NCI-H748 treated with DMSO at 0.1 percent for 48 hours (cell line): ENCODE measurements around the gene TBATA.

ENCODE experiments used
- DNase-seq: peaks from one replicate; lab custom pipeline; 2025; lab: John Stamatoyannopoulos, UW

The TBATA gene

DNA sequence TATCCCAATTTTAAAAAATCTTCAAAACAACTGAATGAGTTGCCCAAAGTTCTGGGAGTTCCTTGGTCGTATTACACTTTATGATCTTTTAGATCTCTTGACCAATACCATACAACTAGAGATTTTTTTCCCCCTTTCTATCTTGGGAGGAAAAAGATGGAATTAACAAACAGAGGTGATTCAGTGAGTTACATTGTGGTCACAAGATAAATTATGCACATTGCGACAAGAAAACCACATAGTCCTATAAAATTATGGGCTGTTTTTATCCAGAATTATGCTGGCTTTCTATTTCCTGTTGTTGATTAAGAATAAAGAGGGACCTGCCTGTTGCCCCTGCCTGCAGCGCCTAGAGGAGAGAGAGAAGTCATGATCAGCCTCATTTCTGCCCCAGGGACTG, 22.4 kb upstream of the TBATA start:
- no peak for DNase-seq

DNA sequence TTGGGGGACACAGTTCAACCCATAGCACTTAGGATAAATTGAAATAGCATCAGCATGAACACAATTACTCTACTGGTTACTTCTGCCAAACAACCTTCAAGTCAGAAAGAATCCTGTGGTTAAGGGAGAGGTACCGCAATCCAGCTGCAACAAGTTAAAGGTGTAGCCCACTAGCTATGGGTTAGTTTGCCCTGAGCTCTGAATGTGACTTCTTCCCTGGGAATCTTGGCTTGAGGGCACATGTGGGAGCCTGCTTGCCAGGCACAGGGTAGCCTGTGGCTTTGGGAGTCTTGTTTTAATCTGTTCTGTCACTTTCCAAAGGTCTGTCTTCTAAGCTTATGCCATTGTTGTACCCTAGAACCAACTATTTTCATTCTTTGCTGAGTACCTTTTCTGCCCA, 21.7 kb upstream of the TBATA start:
- DNase-seq: no peak

DNA sequence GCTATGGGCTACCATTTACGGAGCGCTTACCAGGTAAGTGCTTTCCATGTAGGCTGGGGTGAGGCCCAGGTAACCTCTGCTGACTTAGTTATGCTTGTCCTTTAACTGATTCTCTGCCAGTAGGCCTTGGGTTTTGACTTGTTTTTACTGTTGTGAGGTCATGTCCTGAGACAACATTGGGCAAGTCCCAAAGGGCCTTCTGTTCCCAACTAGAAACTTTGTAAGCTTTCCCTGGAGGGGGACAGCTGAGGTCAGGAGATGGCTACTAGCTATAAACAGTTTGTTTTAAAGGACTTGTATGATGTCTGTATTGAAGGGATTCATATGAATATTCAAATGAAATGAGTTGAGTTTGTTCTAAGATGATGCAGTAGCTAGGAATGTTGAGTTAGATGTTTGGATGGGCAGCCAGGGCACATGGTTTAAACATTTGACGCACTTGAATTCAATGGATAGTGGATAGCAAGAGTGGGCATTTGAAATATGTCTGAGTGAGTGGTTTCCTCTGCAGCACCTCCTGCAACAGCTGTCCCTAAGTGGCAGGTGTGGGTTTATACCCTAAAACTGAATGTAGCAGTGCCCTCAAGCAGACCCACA, 20.5 kb upstream of the TBATA start:
- DNase-seq: no peak

DNA sequence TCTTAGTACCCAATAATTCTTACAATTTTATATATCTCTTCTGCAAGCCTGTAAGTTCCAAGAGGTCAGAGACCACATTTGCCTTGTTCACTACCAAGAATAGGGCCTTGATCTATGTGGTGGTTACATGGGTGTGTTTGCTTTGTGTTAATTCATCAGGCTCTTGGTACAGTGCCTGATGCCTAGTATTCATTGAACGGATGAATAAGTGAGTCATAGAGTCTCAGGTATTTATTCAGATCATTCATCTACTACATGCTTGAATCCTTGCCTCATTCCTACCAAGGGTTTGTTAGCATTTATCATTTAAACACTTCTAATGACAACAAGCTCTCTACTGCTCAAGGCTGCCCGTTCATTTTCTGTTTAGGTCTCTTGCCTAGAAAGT, 19.2 kb upstream of the TBATA start:
- no peak for DNase-seq

DNA sequence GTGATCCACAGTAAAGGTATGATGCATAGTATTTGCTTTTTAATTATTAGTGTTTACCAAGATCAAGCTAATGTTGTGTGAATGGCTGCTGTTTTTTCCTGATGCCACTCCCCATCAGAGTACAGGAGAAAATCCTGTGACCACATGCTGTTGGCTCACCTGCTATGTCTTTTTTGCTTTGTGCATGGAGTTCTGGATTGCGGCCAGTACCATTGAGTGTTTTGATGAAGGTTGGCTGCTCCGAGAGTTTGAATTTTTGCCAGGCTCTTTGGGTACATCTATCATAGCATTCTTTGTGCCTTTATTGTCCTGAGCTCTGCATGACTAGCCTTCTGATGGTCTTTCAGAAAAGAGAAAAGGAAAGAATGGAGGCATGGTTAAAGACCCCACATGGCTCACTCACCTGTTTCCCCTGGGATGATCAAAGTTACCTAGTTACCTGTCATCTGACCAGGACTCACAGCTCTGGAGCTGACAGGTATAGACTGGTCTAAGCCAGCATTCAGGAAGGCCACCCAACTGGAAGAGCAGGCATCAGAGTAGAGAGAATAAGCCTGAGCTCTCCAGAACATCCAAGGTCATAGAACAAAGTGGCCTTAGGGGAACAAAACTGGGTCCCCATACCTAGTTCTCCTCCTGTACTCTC, 18.7 kb upstream of the TBATA start:
- peak; percentile 77 for DNase-seq

DNA sequence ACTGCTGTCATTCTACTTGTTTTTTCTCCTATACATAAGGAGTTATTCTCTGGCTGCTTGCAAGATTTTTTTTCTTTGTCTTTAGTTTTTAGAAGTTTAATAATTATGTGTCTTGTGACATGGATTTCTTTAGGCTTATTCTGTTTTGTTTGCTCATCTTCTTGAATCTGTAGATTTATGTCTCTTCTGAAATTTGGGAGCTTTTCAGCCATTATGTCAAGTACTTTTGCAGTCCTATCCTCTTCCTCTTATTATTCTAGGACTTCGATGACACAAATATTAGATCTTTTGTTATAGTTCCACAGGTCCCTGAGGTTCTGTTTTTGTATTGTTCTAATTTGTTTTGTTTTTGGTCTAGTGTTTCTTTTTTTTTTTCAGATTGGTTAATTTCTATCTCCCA, 16.7 kb upstream of the TBATA start:
- DNase-seq: no peak

DNA sequence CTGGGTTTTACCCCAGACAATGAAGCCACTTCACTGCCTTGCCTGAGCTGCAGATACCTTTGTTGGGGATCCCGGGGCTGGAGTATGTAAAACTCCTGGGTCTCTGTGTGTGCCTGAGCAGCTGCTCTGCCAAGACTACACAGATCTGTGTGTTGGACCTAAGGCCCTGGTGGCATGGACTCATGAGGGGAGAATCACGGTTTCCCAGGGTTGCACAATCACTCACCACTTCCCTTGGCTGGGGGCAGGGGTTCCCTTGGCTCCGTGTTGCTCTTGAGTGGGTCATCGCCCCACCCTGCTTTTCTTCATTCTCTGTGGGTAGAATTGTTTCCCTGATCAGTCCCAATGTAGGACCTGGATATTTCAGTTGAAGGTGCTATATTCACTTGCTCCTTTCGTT, 13.9 kb upstream of the TBATA start:
- DNase-seq: no peak

DNA sequence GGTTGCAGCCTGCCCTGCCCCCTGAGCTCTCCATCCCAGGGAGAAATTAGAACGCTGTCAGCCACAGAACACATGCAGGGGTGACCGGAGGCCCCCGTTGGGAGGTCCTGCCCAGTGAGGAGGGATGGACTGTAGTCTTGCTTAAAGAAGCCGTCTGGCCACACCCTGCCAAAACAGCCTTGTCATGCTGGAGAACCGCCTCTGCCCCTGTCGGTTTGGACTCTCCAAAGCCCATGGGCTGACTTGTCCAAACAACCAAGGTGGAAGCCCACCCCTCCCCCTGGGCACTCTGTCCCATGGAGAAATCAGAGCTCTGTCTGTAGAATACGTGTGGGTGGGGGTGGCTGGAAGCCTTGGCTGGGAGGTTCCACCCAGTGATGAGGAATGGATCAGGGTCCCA, 12.7 kb upstream of the TBATA start:
- DNase-seq: no peak

DNA sequence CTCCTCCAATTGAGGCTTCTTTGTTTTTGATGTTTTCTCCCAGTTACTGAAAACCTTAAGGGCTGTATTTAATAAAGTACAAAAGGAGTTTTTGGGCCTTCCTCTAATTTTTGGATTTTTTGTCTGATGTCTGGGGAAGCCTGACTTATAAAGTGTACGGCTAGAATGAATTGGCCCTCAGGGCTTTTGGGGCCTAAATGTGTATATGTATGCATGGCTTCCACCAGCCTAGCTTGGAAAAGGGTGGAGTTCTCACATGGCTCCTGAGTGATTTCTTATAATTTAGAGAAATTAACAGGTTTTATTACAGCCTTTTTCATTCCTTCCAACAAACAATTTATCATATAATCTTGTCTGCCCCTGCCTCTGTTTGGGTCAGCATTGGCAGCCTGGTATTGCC, 10.4 kb upstream of the TBATA start:
- DNase-seq: no peak

DNA sequence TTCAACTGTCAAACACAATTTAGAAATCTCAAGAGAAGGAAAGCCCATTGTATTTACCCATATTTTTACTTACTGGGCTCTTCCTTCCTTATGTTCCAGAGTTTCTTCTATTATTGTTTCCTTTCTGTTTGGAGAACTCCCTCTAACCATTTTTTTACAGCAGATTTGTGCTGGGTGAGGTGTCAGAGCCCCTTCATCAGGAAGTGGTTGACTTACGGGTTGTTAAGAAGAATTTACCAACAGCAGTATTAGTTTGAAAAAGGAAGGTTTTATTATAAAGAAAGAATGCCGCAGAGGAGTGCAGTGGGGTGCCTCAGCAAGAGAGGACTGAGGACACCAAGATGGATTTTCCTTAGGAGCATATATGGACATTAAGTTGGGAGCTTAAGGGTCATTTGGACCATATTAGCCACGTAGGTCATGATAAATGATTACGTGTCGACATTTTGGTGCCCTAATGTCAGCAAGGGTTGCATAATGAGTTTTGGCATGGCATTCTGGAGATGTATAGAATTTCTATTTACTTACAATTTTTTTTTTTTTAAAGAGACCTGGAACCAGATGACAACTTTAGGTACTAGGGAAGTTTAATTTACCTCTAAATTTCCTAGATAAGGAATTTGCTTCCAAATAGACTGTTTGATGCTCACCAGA, 6.3 kb upstream of the TBATA start:
- no peak for DNase-seq

DNA sequence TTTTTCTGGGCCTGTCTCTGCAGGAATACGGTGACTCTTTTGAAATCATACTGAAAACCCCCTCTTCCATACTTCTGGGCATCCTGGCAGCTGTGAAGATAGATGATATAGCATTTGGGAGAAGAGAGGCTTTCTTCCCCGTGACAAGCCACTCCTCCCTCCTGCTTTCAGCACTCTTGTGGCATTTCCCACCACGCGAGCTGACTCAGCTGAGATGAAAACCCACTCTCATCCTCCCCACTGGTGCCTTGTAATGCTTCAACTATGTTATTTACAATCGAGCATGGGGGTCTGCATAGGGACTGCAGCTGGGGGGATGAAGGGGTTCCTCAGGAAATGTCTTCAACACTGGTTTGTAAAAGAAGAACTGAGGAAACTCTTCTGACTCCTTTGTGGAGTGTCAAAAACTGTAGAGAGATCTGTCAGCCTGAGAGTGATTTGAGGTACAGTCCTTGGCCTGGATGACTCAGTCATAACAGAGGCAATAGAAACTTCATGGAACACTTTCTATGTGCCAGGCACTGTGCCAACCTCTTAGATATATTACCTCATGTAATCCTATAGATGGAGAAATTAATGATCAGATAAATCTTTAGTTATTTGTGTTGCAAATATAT, 1.7 kb upstream of the TBATA start:
- no peak for DNase-seq

DNA sequence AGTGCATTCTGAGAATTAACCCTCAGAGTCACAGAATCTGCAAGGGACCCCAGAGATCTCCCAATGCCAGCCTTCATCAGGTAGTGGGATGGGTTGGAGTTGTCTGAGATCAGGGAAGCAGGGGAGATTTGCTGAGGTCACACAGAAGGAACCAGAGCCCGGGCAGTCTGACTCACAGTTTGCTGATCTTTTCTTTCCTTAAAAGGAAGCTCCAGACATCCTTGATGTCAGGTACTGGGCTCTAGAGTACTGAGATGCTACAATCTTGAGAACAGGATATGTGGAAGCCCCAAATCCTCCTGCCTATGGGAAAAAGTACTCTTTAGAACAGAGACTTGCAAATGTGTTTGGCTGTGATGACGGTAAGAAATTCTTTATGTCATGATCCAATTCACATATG, 706 bp downstream of the TBATA start:
- DNase-seq: no peak

DNA sequence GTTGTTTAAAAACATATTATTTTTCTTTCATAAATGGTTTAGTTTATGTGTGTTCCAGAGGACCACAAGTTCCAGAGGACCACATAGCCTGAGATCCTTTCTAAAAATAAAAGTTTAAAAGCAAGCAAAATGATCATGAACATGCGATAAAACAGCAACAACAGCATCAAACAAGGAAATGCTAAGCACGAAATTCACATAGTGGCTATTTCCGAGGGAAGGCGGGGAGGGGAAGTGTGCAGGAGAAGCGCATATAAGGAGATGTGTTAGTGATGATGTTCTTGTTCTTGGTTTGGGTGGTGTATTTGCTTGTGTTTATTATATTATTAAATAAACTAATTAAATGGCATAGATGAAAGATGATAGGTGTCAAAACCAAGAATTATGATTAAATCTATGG, 1.2 kb downstream of the TBATA start:
- DNase-seq: no peak

DNA sequence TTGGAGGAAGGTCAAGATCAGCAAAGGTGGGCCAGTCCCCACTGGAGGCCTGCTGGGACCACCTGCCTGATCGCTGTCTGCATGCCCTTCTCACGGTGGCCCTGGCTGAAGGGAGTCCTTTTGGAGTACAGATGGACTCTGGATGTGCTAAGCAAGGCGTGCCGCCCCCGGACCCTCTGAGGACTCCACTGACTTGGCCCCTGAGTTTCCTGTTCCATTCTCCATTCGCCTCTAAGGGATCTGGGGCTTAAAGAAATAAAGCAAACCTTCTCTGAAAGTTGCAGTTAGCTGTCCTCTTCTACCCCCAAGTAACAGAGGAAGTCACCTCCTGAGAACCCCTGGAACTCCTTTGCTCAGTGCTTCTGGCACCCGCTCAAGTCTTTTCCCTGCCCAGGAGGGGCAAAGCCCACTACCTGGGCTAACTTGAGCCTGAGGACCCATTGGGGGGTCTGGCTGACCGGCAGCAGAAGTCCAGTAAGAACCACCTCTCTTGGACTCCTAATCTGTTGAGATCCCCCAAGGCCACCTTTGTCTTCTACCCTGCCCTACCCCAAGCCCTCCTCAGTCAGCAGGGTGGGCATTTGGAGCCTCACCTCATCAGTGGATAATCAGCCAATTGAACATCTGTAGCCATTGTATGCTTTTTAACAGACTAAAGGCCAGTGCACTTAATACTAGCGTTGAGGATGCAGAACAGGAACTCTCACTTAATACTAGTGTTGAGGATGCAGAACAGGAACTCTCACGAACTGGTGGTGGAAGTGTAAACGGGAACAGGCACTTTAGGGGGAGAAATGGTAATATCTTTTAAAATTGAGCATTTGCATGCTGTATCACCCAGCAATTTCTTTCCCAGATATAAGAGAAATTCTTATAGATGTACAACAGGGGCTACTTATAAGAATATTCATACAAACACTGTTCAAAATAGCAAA, 2.2 kb downstream of the TBATA start:
- no peak for DNase-seq

DNA sequence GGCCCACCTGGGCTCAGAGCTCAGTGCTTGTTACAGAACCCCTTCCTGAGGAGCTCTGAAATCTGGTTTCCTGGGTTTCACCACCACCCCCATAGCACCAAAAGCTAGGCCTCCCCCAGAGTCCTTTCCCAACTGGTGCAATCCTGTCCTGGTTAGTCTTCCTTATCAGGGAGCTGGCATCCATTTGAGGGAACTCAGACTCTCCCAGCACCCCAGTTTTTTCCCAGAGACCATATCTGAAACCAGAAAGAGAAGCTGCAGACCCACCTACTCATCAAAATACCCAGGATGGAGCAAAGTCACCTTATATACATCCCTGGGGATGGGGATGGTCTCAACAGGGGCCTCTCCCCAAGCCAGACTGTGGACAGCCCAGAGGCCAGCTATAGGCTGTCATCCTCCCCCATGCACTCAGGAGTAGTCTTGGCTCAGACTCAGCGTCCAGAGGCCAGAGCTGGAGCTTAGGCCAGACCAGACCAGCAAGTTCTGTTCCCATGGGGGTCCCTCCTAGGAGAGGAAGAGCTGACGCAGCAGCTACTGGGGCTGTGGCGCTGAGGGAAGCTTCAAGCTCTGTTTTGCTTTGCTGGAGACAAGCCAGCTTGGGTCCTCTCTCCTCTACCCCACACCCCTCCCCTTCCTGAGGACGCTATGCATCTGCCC, 3.0 kb downstream of the TBATA start:
- no peak for DNase-seq

DNA sequence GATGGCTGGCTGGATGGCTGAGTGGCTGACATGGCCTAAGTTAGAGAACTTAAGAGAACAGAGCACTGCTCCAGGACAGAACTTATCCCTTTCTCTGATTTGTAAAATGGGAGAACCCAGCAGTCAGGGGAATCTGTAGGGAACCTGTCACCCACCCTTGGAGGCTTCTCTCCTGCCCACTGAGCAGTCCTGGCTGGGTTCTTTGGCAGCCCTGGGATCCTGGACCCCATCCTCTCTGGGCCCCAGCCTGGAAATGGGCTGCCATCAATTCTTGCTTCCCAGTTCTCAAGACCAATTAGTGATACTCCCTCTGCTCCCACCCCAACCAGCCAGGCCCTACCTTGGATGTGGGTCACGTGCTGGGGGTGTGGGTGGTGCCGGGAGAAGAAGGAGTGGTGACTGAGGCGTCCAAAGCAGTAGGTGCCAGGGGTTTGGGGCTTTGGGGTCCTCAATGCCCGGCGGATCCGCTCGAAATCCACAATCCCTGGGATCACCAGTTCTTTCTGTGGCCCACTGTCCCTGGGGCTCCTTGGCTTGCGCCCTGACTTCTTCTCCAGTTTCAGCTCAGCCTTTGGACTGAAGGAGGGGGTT, 3.6 kb downstream of the TBATA start:
- DNase-seq: no peak

DNA sequence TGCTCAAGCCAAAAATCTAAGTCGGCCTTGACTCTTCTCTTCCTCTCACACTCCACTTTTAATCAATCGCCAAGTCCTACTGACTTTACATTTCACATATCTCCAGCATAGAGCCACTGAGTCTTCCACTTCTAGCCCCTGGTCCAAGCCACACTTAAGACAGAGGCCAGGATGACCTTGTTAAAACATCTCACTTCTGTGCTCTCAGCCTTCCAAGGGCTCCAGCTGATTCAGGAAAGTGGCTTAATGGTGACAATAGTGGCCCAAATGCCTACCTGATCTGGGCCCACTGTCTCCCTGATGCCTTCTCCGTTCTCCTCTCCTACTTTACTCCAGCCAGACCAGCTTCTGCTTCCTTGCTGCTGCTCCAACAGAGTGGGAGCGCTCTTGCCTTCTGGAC, 4.4 kb downstream of the TBATA start:
- DNase-seq: no peak

DNA sequence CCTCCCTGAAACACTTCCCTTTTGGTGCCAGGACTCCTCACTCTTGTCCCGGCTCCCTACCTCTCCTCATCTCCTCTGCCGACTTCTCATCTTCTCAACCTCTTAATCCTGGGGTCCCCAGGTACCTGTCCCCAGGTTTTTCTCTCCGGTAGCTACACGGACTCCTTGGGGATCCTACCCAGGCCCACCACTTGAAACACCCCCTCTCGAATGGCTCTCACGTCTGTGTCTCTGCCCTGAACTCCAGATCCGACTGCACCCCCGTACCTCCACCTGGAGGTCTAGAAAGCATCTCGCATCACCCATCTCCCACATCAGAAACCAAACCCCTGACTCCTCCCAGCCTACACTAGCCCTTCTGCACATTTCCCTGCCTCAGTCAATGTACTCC, 4.8 kb downstream of the TBATA start:
- DNase-seq: no peak

DNA sequence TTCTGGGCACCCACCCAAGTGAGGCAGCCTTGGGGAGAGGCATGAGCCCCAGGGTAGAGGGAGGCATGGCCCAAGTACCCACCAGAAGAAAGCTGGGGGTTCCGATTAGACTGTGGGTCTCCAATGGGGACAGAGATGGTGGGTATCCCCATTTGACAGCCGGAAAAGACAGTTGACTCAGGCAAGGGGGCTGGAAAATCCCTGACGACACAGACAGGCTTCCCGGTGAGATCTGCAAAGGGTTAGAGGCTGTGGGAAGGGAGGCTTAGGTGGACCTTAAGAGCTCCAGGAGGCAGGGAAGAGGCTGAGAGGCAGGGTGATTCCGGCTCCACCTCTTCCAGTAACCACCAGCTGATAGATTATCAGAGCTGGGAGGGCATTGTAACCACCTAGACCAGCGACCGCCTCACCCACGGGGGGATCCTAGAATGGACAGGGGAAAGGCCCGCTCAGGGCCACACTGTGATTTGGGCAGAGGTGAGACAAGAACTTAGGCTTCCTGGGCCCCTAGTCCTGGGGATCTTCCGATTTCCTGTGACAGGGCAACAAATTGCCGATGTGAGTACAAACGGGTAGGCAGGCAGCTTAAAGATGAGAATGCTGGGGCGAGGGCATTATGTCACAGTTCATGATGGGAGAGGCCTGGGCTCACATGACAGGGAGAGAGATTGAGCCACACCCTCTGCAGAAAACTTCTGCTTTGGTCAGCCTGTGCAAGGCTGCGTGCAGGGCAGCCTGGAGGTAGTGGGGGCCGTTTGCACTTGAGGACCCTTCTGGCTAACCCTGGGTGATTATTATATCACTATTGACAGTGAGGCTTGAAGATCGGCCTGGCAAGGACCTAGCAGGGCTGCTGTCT, 5.4 kb downstream of the TBATA start:
- no peak for DNase-seq

DNA sequence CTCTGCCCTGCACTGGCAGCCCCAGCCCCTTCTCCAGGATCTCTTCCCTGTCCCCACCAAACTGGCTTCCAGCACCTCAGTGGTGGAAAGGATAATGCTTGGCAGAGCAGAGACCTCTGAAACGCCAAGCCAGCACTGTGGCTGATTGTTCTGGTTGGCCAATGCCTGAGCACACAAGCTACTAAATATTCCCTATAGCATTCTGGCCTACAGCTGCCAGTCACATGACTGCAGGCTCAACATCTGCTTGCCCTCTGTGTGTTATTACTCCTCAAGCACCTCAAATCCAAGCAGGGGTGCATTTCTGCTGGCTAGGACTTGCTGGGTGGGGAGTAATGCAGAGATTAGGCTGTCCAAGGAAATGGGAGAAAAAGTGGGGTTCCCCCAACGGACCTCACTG, 6.1 kb downstream of the TBATA start:
- DNase-seq: no peak
